ENCODE data around the gene ADAMTS13. TPM values are rescaled to one million over a fixed set of nuclear protein-coding genes. Genes with fewer than 3 reads are reported as not detected.

ADAMTS13 gene
- total RNA-seq, 2 donors from 2014 or later: 2.0 to 2.4 TPM

DNA sequence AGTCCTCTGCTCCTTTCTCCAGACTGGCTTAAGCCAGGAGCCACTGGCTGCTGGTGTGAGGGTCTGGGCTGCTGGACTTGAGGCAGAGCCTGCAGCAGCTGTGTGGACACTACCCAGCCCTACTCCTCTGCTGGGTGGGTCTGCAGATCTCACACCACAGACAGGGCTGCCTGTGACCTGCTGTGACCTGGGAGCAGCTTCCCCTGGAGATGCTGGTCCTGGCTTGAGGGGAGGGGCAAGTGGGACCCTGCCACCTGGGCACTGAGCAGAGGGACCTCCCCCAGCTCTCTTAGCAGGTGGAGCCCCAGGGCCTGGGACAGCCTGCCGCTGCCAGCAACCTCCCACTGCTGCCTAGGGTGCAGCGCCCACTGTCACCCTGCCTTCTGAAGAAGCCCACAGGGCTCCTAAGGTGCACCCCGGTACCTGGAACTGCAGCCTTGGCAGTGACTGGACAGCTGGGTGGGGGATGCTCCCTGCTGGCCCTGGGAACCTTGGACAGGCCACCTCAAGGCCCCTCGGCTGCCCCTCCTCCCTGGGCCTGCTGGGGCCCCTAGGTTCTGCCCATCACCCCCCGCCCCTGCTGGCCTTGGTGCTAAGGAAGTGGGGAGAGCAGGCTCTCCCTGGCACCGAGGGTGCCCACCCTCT, 46.7 kb downstream of the ADAMTS13 start:
- Histone ChIP-seq H3K27ac (no peak overlapping the region), H3K9me3 (no peaks in the 10 kb centered on the region), H3K4me1 (no peaks in the 10 kb centered on the region), H3K4me3 (no peak overlapping the region), H3K27me3 (no peaks in the 10 kb centered on the region), H3K36me3 (no peaks in the 10 kb centered on the region)
- TF ChIP-seq, protein P1, sequence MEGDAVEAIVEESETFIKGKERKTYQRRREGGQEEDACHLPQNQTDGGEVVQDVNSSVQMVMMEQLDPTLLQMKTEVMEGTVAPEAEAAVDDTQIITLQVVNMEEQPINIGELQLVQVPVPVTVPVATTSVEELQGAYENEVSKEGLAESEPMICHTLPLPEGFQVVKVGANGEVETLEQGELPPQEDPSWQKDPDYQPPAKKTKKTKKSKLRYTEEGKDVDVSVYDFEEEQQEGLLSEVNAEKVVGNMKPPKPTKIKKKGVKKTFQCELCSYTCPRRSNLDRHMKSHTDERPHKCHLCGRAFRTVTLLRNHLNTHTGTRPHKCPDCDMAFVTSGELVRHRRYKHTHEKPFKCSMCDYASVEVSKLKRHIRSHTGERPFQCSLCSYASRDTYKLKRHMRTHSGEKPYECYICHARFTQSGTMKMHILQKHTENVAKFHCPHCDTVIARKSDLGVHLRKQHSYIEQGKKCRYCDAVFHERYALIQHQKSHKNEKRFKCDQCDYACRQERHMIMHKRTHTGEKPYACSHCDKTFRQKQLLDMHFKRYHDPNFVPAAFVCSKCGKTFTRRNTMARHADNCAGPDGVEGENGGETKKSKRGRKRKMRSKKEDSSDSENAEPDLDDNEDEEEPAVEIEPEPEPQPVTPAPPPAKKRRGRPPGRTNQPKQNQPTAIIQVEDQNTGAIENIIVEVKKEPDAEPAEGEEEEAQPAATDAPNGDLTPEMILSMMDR (IDR thresholded peaks at IDR 0.05): no peak
- DNase-seq (ENCODE audit: low spot score): no peak

DNA sequence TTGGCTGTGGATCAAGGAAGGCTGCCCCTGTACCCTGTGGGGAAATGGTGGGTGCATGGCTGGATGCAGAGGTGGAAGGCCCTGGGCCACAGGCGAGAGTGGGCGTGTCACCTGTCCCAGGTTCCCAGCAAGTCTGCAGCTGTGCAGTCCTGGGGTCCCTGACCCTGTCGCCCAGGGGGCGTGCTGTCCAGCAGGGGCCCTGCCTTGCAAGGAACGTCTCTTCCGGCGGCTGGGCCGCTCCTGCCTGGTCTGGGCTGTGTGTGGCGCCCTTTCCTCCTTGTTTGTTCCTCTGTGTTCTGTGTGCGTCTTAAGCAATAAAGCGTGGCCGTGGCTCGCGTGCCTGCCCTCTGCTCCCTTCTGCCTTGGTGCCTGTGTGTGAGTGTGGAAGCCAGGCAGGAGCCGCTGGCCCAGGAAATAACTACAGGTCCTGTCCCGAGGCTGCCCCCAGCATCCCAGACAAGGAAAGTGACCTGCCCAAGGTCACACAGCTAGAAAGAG, 48.3 kb downstream of the ADAMTS13 start:
- Histone ChIP-seq H3K27me3 (no peaks in the 10 kb centered on the region), H3K4me3 (no peak overlapping the region), H3K27ac (no peak overlapping the region), H3K36me3 (peaks cover 8% of the 10 kb centered on the region), H3K9me3 (no peaks in the 10 kb centered on the region), H3K4me1 (no peaks in the 10 kb centered on the region)
- TF ChIP-seq, protein P1 (IDR thresholded peaks at IDR 0.05): no peak
- DNase-seq (ENCODE audit: low spot score): no peak

DNA sequence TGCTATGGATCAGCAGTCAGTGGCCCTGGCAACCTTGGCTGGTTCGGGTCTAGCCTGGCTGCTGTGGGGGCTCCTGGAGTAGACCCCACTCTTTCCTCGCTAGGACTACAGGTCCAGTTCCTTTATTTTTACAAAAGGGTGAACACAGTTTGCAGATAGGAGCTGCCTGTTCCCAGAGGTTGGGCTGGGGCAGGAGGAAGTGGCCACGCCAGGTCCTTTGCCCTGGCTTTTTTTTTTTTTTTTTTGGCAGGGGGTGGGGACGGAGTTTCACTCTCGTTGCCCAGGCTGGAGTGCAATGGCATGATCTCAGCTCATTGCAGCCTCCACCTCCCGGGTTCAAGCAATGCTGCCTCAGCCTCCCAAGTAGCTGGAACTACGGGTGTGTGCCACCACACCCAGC, 48.8 kb downstream of the ADAMTS13 start:
- Histone ChIP-seq H3K27ac (no peak overlapping the region), H3K36me3 (peaks cover 9% of the 10 kb centered on the region), H3K9me3 (no peaks in the 10 kb centered on the region), H3K4me1 (no peaks in the 10 kb centered on the region), H3K27me3 (no peaks in the 10 kb centered on the region), H3K4me3 (no peak overlapping the region)
- no peak for DNase-seq (ENCODE audit: low spot score)
- TF ChIP-seq, protein P1 (IDR thresholded peaks at IDR 0.05): no peak

DNA sequence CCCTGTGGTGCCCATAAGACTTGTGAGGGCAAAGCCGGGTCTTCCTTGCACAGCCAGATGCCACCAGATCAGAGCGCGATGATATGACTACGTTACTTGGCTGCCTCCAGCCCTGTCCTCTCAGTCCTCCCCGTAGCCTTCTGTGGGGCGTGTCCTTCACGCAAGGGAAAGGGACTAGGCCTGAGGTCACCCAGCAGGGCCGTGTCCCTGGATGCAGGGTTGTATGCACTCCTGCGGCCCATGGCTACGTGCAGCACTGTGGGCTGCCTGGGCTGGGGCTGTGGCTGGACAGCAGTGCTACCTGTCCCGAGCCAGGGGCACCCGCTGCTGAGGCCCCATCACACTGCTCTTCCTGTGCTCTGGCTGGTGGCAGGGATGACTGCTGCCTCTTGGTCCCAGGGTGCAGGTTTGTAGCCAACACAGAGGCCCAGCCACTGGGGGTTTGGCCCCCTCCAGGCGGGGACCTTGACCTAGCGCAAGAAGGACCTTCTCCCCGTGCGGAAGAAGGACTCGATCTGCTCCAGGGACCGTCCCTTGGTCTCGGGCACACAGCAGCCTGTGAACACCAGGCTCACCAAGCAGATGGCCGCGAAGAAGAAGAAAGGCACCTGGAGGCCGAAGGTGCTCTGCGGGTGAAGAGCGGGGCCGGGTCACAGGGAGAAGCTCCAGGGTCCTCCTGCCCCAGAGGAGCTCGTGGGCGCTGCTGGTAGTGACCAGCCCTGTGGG, 49.5 kb downstream of the ADAMTS13 start:
- Histone ChIP-seq H3K4me3 (no peak overlapping the region), H3K27me3 (no peaks in the 10 kb centered on the region), H3K36me3 (peaks cover 9% of the 10 kb centered on the region), H3K9me3 (no peaks in the 10 kb centered on the region), H3K27ac (no peak overlapping the region), H3K4me1 (no peaks in the 10 kb centered on the region)
- DNase-seq (ENCODE audit: low spot score): no peak
- TF ChIP-seq, protein P1 (IDR thresholded peaks at IDR 0.05): no peak

DNA sequence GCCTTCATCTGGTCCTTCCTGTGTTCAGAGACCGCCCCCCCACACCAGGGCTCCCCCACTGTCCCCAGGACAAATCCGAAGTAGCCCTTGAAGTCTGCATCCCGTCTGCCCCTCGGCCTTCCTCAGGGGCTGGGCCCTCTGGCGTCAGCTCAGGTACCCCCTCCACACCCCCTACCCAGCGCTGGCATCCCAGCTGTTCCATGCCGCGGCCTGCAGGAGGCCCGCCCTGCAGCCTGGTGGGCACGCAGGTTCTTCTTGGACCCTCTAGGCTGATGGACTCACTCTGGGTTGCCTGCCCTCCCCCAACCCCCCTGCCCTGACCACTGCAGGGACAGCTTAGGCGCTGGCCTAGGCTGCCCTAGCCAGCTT, 50.1 kb downstream of the ADAMTS13 start:
- TF ChIP-seq, protein P1 (IDR thresholded peaks at IDR 0.05): no peak
- Histone ChIP-seq H3K4me3 (no peak overlapping the region), H3K27ac (no peak overlapping the region), H3K9me3 (no peaks in the 10 kb centered on the region), H3K4me1 (no peaks in the 10 kb centered on the region), H3K36me3 (peaks cover 9% of the 10 kb centered on the region), H3K27me3 (no peaks in the 10 kb centered on the region)
- no peak for DNase-seq (ENCODE audit: low spot score)

All from right atrium auricular region (tissue), 2 donors.